Parathyroid adenoma (tissue), 2 donors: Measurements from ENCODE around the gene ABTB2.

Experiments used
- H2AFZ ChIP-seq: fragments of 300-600 bp; sonication (generic); one replicate; pipeline ENCODE4 v1.7.0; 2017; ENCODE audit warnings: antibody characterized with exemption, mild to moderate bottlenecking
- H3K27ac ChIP-seq: fragments of 300-600 bp; sonication (generic); one replicate; pipeline ENCODE4 v1.7.0; 2017
- H3K27me3 ChIP-seq: fragments of 300-600 bp; sonication (generic); one replicate; pipeline ENCODE4 v1.7.0; 2017; ENCODE audit warnings: low read length; ENCODE audit not compliant: control insufficient read depth, insufficient read depth
- H3K36me3 ChIP-seq: fragments of 300-600 bp; sonication (generic); one replicate; pipeline ENCODE4 v1.7.0; 2017; ENCODE audit warnings: low read length; ENCODE audit not compliant: control insufficient read depth, insufficient read depth
- H3K4me1 ChIP-seq: fragments of 300-600 bp; sonication (generic); one replicate; pipeline ENCODE4 v1.7.0; 2017; ENCODE audit warnings: control low read depth
- H3K4me2 ChIP-seq: fragments of 300-600 bp; sonication (generic); one replicate; pipeline ENCODE4 v1.7.0; 2017; ENCODE audit warnings: low read length
- H3K4me3 ChIP-seq: fragments of 300-600 bp; sonication (generic); one replicate; pipeline ENCODE4 v1.7.0; 2017; ENCODE audit warnings: low read depth, low read length
- H3K79me2 ChIP-seq: fragments of 300-600 bp; sonication (generic); one replicate; pipeline ENCODE4 v1.7.0; 2017; ENCODE audit warnings: control low read depth
- H3K9ac ChIP-seq: fragments of 300-600 bp; sonication (generic); one replicate; pipeline ENCODE4 v1.7.0; 2017; ENCODE audit warnings: mild to moderate bottlenecking
- H3K9me3 ChIP-seq: fragments of 300-600 bp; sonication (generic); one replicate; pipeline ENCODE4 v1.7.0; 2017; ENCODE audit warnings: low read length; ENCODE audit not compliant: control insufficient read depth
- CTCF ChIP-seq: fragments of 300-600 bp; sonication (generic); IDR thresholded peaks from one replicate; pipeline ENCODE4 v1.7.0; 2017; ENCODE audit warnings: antibody characterized with exemption, mild to moderate bottlenecking
- donor health status: primary hyperparathyroidism.

ABTB2 gene

GRCh38 chr11:34380696-34381095, 22.9 kb upstream of the ABTB2 start:
- no peaks in the 10 kb centered on the region for H3K27me3 ChIP-seq
- H3K9me3 ChIP-seq, result no peaks in the 10 kb centered on the region
- TF ChIP-seq CTCF, result no peak
- H3K4me3 ChIP-seq, result no peak overlapping the region
- no peaks in the 10 kb centered on the region for H3K4me1 ChIP-seq
- no peaks in the 10 kb centered on the region for H3K79me2 ChIP-seq
- H3K9ac ChIP-seq, result no peak overlapping the region
- no peak overlapping the region for H3K27ac ChIP-seq
- no peak overlapping the region for H3K4me2 ChIP-seq
- no peaks in the 10 kb centered on the region for H3K36me3 ChIP-seq
- no peak overlapping the region for H2AFZ ChIP-seq

- Histone ChIP-seq H3K36me3 (no peaks in the 10 kb centered on the region), H3K4me1 (no peaks in the 10 kb centered on the region), H2AFZ (no peak overlapping the region), H3K27ac (no peak overlapping the region), H3K4me2 (no peak overlapping the region), H3K79me2 (no peaks in the 10 kb centered on the region), H3K4me3 (no peak overlapping the region), H3K9me3 (no peaks in the 10 kb centered on the region), H3K27me3 (no peaks in the 10 kb centered on the region), H3K9ac (no peak overlapping the region)
- TF ChIP-seq CTCF, result no peak
Measured at GRCh38 chr11:34379539-34379938, 21.7 kb upstream of the ABTB2 start.

GRCh38 chr11:34379079-34379478, 21.3 kb upstream of the ABTB2 start:
- H3K36me3 ChIP-seq, result no peaks in the 10 kb centered on the region
- no peak overlapping the region for H3K4me3 ChIP-seq
- no peaks in the 10 kb centered on the region for H3K9me3 ChIP-seq
- no peaks in the 10 kb centered on the region for H3K27me3 ChIP-seq
- TF ChIP-seq CTCF, result no peak
- no peak overlapping the region for H2AFZ ChIP-seq
- H3K4me2 ChIP-seq, result no peak overlapping the region
- no peaks in the 10 kb centered on the region for H3K79me2 ChIP-seq
- no peak overlapping the region for H3K9ac ChIP-seq
- no peaks in the 10 kb centered on the region for H3K4me1 ChIP-seq
- H3K27ac ChIP-seq, result no peak overlapping the region

GRCh38 chr11:34373727-34374126, 15.9 kb upstream of the ABTB2 start:
- no peak overlapping the region for H2AFZ ChIP-seq
- no peaks in the 10 kb centered on the region for H3K79me2 ChIP-seq
- H3K9ac ChIP-seq, result no peak overlapping the region
- no peak overlapping the region for H3K27ac ChIP-seq
- H3K27me3 ChIP-seq, result no peaks in the 10 kb centered on the region
- no peak overlapping the region for H3K4me2 ChIP-seq
- no peaks in the 10 kb centered on the region for H3K9me3 ChIP-seq
- TF ChIP-seq CTCF, result no peak
- H3K4me3 ChIP-seq, result no peak overlapping the region
- H3K4me1 ChIP-seq, result no peaks in the 10 kb centered on the region
- no peaks in the 10 kb centered on the region for H3K36me3 ChIP-seq

- TF ChIP-seq CTCF, result peak; percentile 22
- H3K27me3 ChIP-seq, result no peaks in the 10 kb centered on the region
Measured at GRCh38 chr11:34366522-34366921, 8.7 kb upstream of the ABTB2 start.

More at GRCh38 chr11:34366522-34366921, 8.7 kb upstream of the ABTB2 start:
- H3K4me1 ChIP-seq, result no peaks in the 10 kb centered on the region
- no peak overlapping the region for H3K4me2 ChIP-seq
- no peaks in the 10 kb centered on the region for H3K9me3 ChIP-seq
- no peak overlapping the region for H3K9ac ChIP-seq
- no peak overlapping the region for H3K27ac ChIP-seq
- H3K4me3 ChIP-seq, result no peak overlapping the region
- H2AFZ ChIP-seq, result no peak overlapping the region
- H3K79me2 ChIP-seq, result no peaks in the 10 kb centered on the region
- H3K36me3 ChIP-seq, result no peaks in the 10 kb centered on the region
